Stimulated activated CD4-positive, alpha-beta T cell treated with anti-CD3 and anti-CD28 coated beads, Interleukin-12 subunit alpha, Interleukin-12 subunit beta, amount 100 ng/mL, for 4 hours (primary cell): ENCODE data around the gene NRP2.

Experiments
- DNase-seq: peaks from one replicate; pipeline ENCODE4 v3.0.0-alpha.2; 2020

NRP2 gene

GRCh38 chr2:205688417-205689200, 6.3 kb downstream of the NRP2 start:
- DNase-seq = no peak

GRCh38 chr2:205689820-205690219, 7.5 kb downstream of the NRP2 start:
- no peak for DNase-seq

- DNase-seq = no peak
Observed at GRCh38 chr2:205692104-205692503, 9.8 kb downstream of the NRP2 start.

- DNase-seq = no peak
Observed at GRCh38 chr2:205694256-205694655, 12.0 kb downstream of the NRP2 start.

- no peak for DNase-seq
Observed at GRCh38 chr2:205695460-205695991, 13.2 kb downstream of the NRP2 start.

- DNase-seq = no peak
Observed at GRCh38 chr2:205696331-205696926, 14.1 kb downstream of the NRP2 start.

- no peak for DNase-seq
Observed at GRCh38 chr2:205696927-205697441, 14.7 kb downstream of the NRP2 start.

GRCh38 chr2:205698286-205699268, 16.3 kb downstream of the NRP2 start:
- no peak for DNase-seq

- no peak for DNase-seq
Observed at GRCh38 chr2:205699515-205700289, 17.4 kb downstream of the NRP2 start.

- no peak for DNase-seq
Observed at GRCh38 chr2:205700331-205701132, 18.2 kb downstream of the NRP2 start.

- DNase-seq = no peak
Observed at GRCh38 chr2:205701509-205701908, 19.2 kb downstream of the NRP2 start.

GRCh38 chr2:205702576-205702975, 20.3 kb downstream of the NRP2 start:
- no peak for DNase-seq

GRCh38 chr2:205703471-205704126, 21.3 kb downstream of the NRP2 start:
- DNase-seq = no peak

GRCh38 chr2:205704127-205704741, 21.9 kb downstream of the NRP2 start:
- DNase-seq = no peak

- no peak for DNase-seq
Observed at GRCh38 chr2:205705511-205706349, 23.4 kb downstream of the NRP2 start.

- DNase-seq = no peak
Observed at GRCh38 chr2:205706769-205707381, 24.6 kb downstream of the NRP2 start.

- no peak for DNase-seq
Observed at GRCh38 chr2:205708231-205708631, 25.9 kb downstream of the NRP2 start.

GRCh38 chr2:205709319-205709718, 27.0 kb downstream of the NRP2 start:
- no peak for DNase-seq

- no peak for DNase-seq
Observed at GRCh38 chr2:205712508-205712907, 30.2 kb downstream of the NRP2 start.
